ENCODE data around the gene BCR. TPM values are rescaled to one million over a fixed set of nuclear protein-coding genes. Genes with fewer than 3 reads are reported as not detected.
"Not testable (repeated sequence)": the region's sequence is repeated elsewhere in the genome, so short reads cannot be mapped to it uniquely, and the experiment has no call there.

Gene BCR
- total and polyA plus RNA-seq, 10 donors = 15.2 to 64.8 (median 50.7) TPM

DNA sequence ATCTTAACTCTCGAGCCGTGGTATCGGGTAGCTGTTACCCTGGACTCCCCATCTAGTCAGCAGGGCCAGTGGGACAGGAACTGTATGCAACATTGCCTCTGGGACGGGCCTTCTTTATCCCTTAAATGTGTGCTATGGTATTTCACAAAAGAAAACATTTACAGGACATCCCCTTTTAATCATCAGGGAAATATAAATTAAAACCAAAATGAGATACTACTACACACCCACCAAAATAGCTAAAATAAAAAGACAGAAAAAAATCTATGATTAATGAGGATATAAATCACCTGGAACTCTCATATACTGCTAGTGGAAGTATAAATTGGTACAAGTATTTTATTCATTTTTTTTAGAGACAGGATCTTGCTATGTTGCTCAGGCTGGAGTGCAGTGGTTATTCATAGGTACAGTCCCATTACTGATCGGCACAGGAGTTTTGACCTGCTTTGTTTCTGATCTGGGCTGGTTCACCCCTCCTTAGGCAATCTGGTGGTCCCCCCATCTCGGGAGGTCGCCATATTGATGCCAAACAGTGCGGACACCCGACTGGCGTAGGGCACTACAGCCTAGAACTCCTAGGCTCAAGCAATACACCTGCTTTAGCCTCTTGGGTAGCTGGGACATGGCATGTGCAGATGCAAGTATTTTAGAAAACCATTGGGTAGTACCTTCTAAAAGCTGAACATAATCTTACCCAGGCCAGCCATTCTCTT lies 47.8 kb upstream of the BCR start:
- TF ChIP-seq, protein P1, sequence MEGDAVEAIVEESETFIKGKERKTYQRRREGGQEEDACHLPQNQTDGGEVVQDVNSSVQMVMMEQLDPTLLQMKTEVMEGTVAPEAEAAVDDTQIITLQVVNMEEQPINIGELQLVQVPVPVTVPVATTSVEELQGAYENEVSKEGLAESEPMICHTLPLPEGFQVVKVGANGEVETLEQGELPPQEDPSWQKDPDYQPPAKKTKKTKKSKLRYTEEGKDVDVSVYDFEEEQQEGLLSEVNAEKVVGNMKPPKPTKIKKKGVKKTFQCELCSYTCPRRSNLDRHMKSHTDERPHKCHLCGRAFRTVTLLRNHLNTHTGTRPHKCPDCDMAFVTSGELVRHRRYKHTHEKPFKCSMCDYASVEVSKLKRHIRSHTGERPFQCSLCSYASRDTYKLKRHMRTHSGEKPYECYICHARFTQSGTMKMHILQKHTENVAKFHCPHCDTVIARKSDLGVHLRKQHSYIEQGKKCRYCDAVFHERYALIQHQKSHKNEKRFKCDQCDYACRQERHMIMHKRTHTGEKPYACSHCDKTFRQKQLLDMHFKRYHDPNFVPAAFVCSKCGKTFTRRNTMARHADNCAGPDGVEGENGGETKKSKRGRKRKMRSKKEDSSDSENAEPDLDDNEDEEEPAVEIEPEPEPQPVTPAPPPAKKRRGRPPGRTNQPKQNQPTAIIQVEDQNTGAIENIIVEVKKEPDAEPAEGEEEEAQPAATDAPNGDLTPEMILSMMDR (IDR thresholded peaks at IDR 0.05 in 8 of 11, conservative IDR thresholded peaks at IDR 0.05 in 3 of 11) = no peak
- no peak for TF ChIP-seq POLR2A (IDR thresholded peaks at IDR 0.05)
- no peak for TF ChIP-seq POLR2AphosphoS5 (IDR thresholded peaks at IDR 0.05)
- 90 to 93% (median 92%) methylated on average over 10 of the region's 10 CpGs for WGBS, 5 donors
- intact Hi-C loops (cut with DNase I; ENCODE audit: low total_unique reads) = no loop called here

DNA sequence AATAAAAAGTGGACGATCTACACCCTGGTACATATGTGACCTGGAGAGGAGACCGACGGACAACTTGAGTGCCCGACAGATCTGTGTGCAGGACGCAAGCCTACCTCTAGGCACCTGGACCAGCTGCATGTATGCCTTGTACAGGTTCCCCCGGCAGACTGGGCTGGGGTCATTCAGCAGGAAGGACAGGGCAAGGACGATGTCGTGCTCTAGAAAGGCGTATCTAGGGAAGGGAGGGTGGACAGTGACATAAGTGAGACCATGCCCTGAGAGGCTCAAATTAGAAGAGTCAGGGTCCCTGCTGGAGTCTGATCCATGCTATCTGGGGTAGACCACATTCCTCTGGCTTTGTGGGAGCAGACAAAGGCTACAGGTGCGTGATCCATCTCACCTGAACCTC lies 46.4 kb upstream of the BCR start:
- TF ChIP-seq POLR2A (IDR thresholded peaks at IDR 0.05) (no peak), POLR2AphosphoS5 (IDR thresholded peaks at IDR 0.05) (no peak)
- TF ChIP-seq, protein P1 (IDR thresholded peaks at IDR 0.05 in 8 of 11, conservative IDR thresholded peaks at IDR 0.05 in 3 of 11) = no peak
- intact Hi-C loops (cut with DNase I; ENCODE audit: low total_unique reads) = no loop called here
- Histone ChIP-seq H3K27ac (no peak overlapping the region), H3K4me3 (no peak overlapping the region), H3K27me3 (replicated peaks in 1 of 7) (no peaks in the 10 kb centered on the region), H3K9me3 (no peaks in the 10 kb centered on the region), H3K4me1 (peaks cover 9 to 37% (median 31%) of the 10 kb centered on the region in 6 donors), H3K36me3 (no peaks in the 10 kb centered on the region)
- whole genome bisulfite sequencing, 5 donors = 85 to 92% (median 90%) methylated on average over 10 of the region's 10 CpGs
- DNase-seq = no peak

More for the DNA sequence above, 47.8 kb upstream of the BCR start:
- no peak overlapping the region for H3K4me3 ChIP-seq
- no peak for DNase-seq
- H3K9me3 ChIP-seq = no peaks in the 10 kb centered on the region
- H3K4me1 ChIP-seq = peaks cover 1 to 32% (median 22%) of the 10 kb centered on the region in 6 donors
- H3K27ac ChIP-seq = no peak overlapping the region
- H3K36me3 ChIP-seq = no peaks in the 10 kb centered on the region
- H3K27me3 ChIP-seq (replicated peaks in 1 of 7) = no peaks in the 10 kb centered on the region

DNA sequence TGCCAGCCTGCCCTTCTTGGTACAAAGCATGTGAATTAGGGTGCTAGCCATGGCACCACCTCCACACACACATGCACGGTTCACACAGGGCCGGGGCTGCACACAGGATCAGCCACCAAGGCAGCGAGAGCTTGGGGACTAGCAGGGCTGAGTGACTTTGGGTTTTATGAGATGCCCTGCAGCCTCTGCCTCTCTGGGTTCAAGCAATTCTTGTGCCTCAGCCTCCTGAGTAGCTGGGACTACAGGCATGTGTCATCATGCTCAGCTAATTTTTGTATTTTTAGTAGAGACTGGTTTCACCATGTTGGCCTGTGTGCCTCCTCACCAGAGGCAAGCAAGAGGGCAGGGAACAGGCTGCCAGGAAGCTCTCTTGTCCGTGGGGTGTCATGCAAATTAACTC lies 43.3 kb upstream of the BCR start:
- H3K9me3 ChIP-seq; DNase-seq; intact Hi-C loops (cut with DNase I; ENCODE audit: low total_unique reads); H3K4me3 ChIP-seq; H3K27me3 ChIP-seq (replicated peaks in 1 of 7); H3K36me3 ChIP-seq: not testable (repeated sequence)
- H3K27ac ChIP-seq = peak overlapping the region in 7 of 8 donors; percentile 9 to 89 (median 83)
- H3K4me1 ChIP-seq = peaks cover 15 to 68% (median 56%) of the 10 kb centered on the region in 6 donors
- WGBS, 5 donors = 14 to 69% (median 60%) methylated on average over 1 to 4 of the region's 4 CpGs

DNA sequence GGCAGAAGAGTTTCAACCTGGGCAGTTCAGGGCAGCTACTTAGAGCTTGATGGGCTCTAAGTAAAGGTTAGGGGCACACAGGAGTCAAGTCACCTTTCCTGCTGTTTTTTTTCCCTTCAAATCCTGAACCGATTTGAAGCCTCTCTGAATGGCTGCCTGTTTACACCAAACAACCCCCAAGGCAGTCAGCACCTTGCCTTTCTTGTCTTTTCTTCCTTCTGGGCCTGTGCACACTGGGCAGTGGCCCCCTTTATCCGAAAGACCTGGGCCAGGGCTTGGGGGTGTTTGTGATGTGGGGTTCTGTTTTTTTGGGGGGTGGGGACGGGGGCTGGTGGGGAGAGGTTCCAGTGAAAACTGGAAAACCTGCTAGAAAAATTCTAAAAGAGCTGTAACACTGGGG lies 42.8 kb upstream of the BCR start:
- no peak for TF ChIP-seq POLR2AphosphoS5 (IDR thresholded peaks at IDR 0.05)
- TF ChIP-seq, protein P1 (IDR thresholded peaks at IDR 0.05 in 8 of 11, conservative IDR thresholded peaks at IDR 0.05 in 3 of 11) = no peak
- TF ChIP-seq POLR2A (IDR thresholded peaks at IDR 0.05) = no peak
- no peak for DNase-seq
- H3K9me3 ChIP-seq = no peaks in the 10 kb centered on the region
- H3K27me3 ChIP-seq (replicated peaks in 1 of 7) = no peaks in the 10 kb centered on the region
- H3K4me3 ChIP-seq = peak overlapping the region in 1 of 8 donors; percentile 38
- peaks cover 18 to 73% (median 61%) of the 10 kb centered on the region in 6 donors for H3K4me1 ChIP-seq
- H3K27ac ChIP-seq = peak overlapping the region; percentile 30 to 89 (median 80)
- WGBS, 5 donors = 23 to 37% (median 33%) methylated on average over 3 of the region's 3 CpGs
- intact Hi-C loops (cut with DNase I; ENCODE audit: low total_unique reads) = no loop called here
- H3K36me3 ChIP-seq = no peaks in the 10 kb centered on the region
